GM20431 (cell line): ENCODE data around the gene RSRC1.
"Not testable (repeated sequence)": the region's sequence is repeated elsewhere in the genome, so short reads cannot be mapped to it uniquely, and the experiment has no call there.

Experiments used
- in situ Hi-C: fragments of 300-500 bp; cut with MseI, MboI; formaldehyde crosslinking; loops from one replicate; pipeline ENCODE4 v1.15.0; 2020; ENCODE audit warnings: low sequenced_read_pairs; ENCODE audit not compliant: unreplicated experiment

The RSRC1 gene

GRCh38 chr3:158120330-158120729 is 10.4 kb downstream of the RSRC1 start:
- in situ Hi-C loops = no loop called here

GRCh38 chr3:158121295-158121694 is 11.4 kb downstream of the RSRC1 start:
- in situ Hi-C loops = no loop called here

- in situ Hi-C loops = not testable (repeated sequence)
These were observed 12.8 kb downstream of the RSRC1 start for GRCh38 chr3:158122721-158123120.

GRCh38 chr3:158127250-158128219 is 17.6 kb downstream of the RSRC1 start:
- in situ Hi-C loops = no loop called here

- in situ Hi-C loops = no loop called here
These were observed 18.9 kb downstream of the RSRC1 start for GRCh38 chr3:158128755-158129154.

GRCh38 chr3:158134363-158134762 is 24.5 kb downstream of the RSRC1 start:
- in situ Hi-C loops = no loop called here

GRCh38 chr3:158140396-158140795 is 30.5 kb downstream of the RSRC1 start:
- in situ Hi-C loops = no loop called here

GRCh38 chr3:158148218-158148617 is 38.3 kb downstream of the RSRC1 start:
- in situ Hi-C loops = no loop called here

- in situ Hi-C loops = no loop called here
These were observed 42.3 kb downstream of the RSRC1 start for GRCh38 chr3:158152186-158152585.

- in situ Hi-C loops = no loop called here
These were observed 49.1 kb downstream of the RSRC1 start for GRCh38 chr3:158158969-158159368.

GRCh38 chr3:158159714-158160113 is 49.8 kb downstream of the RSRC1 start:
- in situ Hi-C loops = no loop called here

- in situ Hi-C loops = no loop called here
These were observed 51.1 kb downstream of the RSRC1 start for GRCh38 chr3:158160958-158161357.

GRCh38 chr3:158165141-158165655 is 55.3 kb downstream of the RSRC1 start:
- in situ Hi-C loops = no loop called here

GRCh38 chr3:158165730-158166129 is 55.8 kb downstream of the RSRC1 start:
- in situ Hi-C loops = no loop called here

- in situ Hi-C loops = no loop called here
These were observed 56.3 kb downstream of the RSRC1 start for GRCh38 chr3:158166223-158166622.

- in situ Hi-C loops = no loop called here
These were observed 58.1 kb downstream of the RSRC1 start for GRCh38 chr3:158167737-158168557.

GRCh38 chr3:158169091-158169491 is 59.2 kb downstream of the RSRC1 start:
- in situ Hi-C loops = no loop called here

- in situ Hi-C loops = no loop called here
These were observed 71.2 kb downstream of the RSRC1 start for GRCh38 chr3:158181096-158181495.

- in situ Hi-C loops = no loop called here
These were observed 75.8 kb downstream of the RSRC1 start for GRCh38 chr3:158185711-158186110.

- in situ Hi-C loops = no loop called here
These were observed 91.1 kb downstream of the RSRC1 start for GRCh38 chr3:158200955-158201354.

- in situ Hi-C loops = no loop called here
These were observed 95.4 kb downstream of the RSRC1 start for GRCh38 chr3:158205324-158205723.
